GM19023 (cell line): ENCODE data around the gene NXPE1.
"Not testable (repeated sequence)": the region's sequence is repeated elsewhere in the genome, so short reads cannot be mapped to it uniquely, and the experiment has no call there.

ENCODE experiments used
- ATAC-seq: cut with Tn5 transposase; IDR thresholded peaks from one replicate; pipeline ENCODE4 v1.9.1; 2021; ENCODE audit warnings: mild to moderate bottlenecking, moderate library complexity; ENCODE audit not compliant: unreplicated experiment

The NXPE1 gene

DNA sequence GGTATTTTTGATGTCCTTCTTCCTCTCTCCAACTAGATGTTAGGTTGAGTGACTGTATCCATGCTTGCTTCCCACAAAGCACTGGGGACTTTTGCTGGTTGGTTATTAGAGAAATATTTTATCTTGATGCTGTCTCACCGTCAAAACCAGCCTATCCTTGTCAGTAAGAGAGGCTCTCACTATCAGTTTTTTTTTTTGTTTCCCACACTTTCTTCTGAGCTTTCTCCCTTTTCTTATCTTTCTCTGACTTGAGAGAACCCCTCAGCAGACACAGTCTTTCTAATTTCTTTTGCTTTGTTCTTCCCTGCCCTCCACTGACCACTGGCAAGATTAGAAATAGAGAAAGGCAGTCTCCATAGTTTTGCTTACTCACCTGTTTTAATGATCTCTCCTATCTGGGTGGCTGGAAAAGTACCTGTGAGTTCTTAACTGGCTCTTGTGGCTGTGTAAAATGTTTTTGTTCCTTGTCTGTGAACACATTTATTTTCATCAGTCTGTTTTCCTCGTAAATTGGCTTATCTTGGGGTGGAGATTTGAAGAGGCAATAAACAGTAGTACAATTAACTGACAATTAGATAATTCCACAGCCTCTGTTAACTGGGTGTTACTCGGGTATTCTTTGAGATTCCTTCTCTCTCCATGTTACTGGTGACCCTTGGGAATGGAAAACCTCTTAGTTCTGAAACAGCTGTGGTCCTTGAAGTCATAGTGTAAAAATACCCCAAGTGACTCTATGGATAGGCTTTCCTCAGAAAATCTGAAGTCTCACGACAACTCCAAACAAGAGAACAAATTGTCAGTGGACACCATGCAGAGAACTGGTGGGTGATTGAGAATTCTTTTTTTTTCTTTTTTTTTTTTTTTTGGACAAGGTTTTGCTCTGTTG lies at the start of gene NXPE1:
Gene NXPE1 (minus strand): TSS at position 457 of the 886 bp plus-strand sequence. CDS start 8,680 bp downstream, outside the sequence.
- ATAC-seq = no peak

DNA sequence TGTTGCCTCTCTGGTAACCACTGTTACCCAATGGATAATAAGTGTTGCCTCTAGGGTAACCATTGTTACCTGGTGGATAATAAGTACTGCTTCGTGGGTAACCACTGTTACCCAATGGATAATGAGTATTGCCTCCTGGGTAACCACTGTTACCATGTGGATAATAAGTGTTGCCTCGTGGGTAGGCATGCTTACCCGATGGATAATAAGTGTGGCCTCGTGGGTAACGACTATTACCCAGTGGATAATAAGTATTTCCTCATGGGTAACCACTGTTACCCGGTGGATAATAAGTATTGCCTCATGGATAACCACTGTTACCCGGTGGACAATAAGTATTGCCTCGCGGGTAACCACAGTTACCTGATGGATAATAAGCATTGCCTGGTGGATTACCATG lies 49.7 kb upstream of the NXPE1 start:
- no peak for ATAC-seq

DNA sequence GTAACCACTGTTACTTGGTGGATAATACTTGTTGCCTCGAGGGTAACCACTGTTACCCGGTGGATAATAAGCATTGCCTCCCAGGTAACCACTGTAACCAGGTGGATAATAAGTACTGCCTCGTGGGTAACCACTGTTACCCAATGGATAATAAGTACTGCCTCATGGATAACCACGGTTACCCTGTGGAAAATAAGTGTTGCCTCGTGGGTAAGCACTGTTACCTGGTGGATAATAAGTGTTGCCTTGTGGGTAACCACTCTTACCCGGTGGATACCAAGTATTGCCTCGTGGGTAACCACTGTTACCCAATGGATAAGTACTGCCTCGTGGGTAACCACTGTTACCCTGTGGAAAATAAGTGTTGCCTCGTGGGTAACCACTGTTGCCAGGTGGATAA lies 48.9 kb upstream of the NXPE1 start:
- ATAC-seq = not testable (repeated sequence)

GRCh38 chr11:114607753-114608459 lies 48.2 kb upstream of the NXPE1 start:
- ATAC-seq = no peak

- not testable (repeated sequence) for ATAC-seq
Measured at GRCh38 chr11:114606802-114607075, 47.1 kb upstream of the NXPE1 start.

DNA sequence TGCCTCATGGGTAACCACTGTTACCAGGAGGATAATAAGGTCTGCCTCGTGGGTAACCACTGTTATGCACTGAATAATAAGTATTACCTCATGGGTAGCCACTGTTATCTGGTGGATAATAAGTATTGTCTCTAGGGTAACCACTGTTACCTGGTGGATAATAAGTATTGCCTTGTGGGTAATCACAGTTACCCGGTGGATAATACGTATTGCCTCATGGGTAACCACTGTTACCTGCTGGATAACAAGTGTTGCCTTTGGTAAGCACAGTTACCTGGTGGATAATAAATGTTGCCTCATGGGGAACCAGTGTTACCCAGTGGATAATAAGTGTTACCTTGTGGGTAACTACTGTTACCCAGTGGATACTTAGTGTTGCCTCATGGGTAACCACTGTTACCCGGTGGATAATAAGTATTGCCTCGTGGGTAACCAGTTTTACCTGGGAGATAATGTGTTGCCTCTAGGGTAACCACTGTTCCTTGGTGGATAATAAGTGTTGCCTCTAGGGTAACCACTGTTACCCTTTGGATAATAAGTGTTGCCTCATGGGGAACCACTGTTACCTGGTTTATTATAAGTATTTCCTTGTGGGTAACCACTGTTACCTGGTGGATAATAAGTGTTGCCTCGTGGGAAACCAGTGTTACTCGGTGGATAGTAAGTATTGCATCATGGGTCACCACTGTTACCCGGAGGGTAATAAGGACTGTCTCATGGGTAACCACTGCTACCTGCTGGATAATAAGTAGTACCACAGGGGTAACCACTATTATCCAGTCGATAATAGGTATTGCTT lies 46.5 kb upstream of the NXPE1 start:
- ATAC-seq = no peak

DNA sequence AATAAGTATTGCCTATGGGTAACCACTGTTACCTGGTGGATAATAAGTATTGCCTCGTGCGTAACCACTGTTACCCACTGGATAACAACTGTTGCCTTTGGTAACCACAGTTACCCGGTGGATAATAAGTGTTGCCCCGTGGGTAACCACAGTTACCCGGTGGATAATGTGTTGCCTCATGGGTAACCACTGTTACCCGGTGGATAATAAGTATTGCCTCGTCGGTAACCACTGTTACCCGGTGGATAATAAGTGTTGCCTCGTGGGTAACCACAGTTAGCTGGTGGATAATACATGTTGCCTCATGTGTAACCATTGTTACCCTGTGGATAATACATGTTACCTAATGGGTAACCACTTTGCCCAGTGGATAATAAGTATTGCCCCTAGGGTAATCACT lies 45.7 kb upstream of the NXPE1 start:
- ATAC-seq = no peak

DNA sequence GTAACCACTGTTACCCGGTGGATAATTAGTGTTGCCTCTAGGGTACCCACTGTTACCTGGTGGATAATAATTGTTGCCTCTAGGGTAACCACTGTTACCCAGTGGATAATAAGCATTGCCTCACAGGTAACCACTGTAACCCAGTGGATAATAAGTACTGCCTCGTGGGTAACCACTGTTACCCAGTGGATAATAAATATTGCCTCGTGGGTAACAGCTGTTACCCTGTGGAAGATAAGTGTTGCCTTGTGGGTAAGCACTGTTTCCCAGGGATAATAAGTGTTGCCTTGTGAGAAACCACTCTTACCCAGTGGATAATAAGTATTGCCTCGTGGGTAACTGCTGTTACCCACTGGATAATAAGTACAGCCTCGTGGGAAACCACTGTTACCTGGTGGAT lies 45.2 kb upstream of the NXPE1 start:
- no peak for ATAC-seq

- ATAC-seq = no peak
Measured at GRCh38 chr11:114604179-114604813, 44.6 kb upstream of the NXPE1 start.

GRCh38 chr11:114603151-114603550 lies 43.5 kb upstream of the NXPE1 start:
- not testable (repeated sequence) for ATAC-seq

- no peak for ATAC-seq
Measured at GRCh38 chr11:114598461-114598860, 38.8 kb upstream of the NXPE1 start.

- no peak for ATAC-seq
Measured at GRCh38 chr11:114596175-114596919, 36.7 kb upstream of the NXPE1 start.

DNA sequence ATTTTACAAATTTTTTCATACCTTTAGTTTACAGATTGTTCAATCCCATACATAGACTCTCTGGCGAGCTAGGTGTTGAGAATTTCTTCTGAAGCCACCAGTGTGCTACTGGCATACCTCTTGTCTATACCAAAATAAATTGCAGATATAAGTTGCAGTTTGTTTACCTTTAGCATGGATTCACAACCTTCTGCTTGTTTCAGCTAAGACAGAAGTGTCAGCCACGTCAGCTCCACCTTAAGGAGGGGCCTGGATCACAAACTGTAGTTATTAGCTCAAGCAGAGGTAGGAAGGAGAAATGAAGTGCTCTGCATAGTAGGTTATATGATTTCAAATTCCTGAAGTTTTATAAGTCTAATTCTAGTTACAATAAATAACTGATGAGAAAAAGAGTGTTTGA lies 35.9 kb upstream of the NXPE1 start, which contains the start of gene NXPE4:
Gene NXPE4 (minus strand): TSS at position 216 of the 400 bp plus-strand sequence. CDS start 1,027 bp downstream, outside the sequence.
- ATAC-seq = no peak

DNA sequence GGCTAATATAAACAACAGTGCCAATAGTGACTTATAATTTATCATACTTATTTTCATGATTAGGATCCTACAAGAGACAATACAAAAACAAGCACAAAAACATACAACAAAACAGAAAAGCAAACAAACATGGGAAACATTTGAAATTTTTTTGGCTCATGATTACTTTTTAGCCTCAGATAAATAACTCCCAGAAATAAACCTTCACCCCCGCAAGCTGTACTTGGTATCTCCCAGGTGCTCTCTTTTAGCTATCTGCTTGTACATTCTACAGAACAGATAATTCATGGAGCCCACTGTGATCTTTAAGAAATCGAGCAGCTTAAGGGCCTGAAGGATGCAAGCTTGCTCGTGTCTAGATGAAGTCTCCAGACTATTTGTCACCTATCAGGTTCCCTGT lies 35.0 kb upstream of the NXPE1 start:
- no peak for ATAC-seq

DNA sequence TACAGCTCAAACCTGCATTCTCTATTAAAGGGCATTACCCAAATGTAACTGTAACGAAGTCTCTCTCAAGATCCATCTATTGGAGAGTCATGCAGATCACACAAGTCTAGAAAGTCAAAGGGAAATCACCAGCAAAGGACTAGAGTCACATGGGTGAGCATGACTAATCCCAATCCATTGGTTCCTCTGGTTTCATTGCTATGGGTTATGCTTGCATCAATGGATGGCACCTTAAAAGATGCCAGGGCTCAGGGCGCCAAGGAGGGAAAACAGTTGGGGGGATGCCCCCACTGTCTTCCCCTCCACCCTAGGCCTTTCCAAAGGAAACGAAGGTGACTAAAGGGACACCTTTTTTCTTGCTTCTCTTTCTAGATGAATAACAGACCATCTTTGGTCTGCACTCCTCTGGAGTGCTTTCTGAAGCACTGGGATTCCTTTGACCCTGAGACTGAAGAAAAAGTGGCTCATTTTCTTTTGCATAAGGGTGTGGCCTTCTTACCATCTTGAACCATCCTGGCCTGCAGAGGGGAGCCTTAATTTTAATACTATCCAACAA lies 27.8 kb upstream of the NXPE1 start:
- ATAC-seq = no peak

GRCh38 chr11:114586797-114587196 lies 27.1 kb upstream of the NXPE1 start:
- ATAC-seq = no peak

DNA sequence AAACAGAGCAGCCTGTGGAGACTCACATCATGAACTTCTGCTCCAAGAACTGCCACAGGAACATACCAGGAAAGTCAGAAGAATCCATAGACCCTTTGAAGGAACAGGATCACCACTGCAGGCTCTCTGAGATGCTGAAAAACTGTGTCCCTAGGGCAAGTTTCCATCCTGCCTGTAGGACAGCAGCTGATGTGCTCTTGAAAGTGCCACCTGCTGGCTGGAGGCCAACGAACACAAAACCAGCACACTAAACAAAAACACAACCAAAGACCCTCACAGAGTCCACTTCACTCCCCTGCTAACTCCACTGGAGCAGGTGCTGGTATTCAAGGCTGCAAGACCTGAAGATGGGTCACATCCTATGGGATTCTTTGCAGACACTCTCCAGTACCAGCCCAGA lies 12.0 kb upstream of the NXPE1 start:
- ATAC-seq = no peak

GRCh38 chr11:114569801-114570200 lies 10.1 kb upstream of the NXPE1 start:
- ATAC-seq = no peak

DNA sequence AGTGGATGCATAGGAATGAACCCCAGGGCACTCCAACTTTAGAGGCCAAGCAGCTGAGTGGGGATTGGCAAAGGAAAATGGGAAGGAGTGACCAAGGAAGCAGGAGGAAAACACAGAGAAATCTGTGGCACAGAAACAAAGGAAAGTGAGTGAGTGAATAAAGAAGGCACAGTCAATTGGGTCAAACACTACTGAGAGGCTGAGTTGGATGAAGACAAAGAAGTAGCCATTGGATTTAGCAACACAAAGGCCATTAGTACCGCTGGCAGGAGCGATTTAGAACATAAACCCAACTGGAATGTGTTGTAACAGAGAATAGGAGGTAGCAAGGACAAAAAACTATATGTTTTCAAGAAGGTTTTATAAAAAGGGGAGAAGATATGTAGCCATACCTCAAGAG lies 6.6 kb upstream of the NXPE1 start:
- no peak for ATAC-seq

DNA sequence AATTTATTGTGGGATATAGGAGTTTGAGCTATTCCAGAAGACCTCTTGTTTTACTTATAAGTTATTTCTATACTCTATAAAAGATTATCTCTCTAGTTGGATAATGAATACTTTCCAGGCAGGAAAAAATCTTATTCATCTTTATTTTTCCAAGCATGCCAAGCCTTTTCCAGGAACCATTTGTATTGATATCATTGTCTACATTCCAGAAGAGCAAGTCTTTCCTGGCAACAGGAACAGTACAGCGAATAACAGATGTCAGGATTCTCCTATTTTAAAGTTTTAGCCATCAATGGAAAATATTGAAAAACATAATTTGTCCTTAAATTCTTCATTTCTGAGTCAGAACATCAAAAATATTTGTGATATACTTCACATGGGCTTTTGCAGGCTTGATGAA lies 5.2 kb upstream of the NXPE1 start:
- ATAC-seq = no peak
